HG02884 (cell line): ENCODE measurements around the gene SDF4.
"Not testable (repeated sequence)": the region's sequence is repeated elsewhere in the genome, so short reads cannot be mapped to it uniquely, and the experiment has no call there.

Experiments
- ATAC-seq: cut with Tn5 transposase; IDR thresholded peaks from one replicate; pipeline ENCODE4 v1.9.1; 2021; ENCODE audit warnings: mild to moderate bottlenecking, moderate library complexity; ENCODE audit not compliant: unreplicated experiment

Gene SDF4

DNA sequence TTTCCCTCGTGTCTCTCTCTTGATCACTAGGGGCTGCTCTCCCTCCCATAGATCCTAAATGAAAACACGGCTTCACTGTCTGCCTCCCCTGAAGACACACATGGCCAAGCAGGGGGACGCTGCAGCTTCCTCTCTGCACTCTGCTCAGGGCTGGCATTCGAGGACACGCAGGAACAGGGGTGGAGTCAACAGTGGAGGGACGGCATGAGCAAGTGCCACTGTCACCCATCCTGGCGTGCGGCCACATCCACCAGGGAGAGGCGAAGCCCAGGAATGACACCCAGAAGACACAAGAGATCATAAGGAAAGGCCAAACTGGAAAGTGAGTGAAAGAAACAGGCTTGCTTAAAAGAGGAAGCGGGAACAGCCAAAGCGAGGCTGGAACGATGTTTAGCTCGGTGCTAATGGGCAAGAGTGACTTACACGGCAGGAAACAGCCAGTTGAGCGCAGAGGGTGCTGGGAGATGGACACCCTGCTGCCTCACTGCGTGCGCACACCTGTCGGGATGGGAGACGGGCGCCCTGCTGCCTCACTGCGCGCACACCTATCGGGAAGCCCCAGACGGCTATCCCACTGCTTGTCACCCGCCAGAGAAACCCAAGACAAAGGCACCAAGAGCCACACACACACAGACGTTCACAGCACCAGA is 28.3 kb upstream of the SDF4 start:
- no peak for ATAC-seq

DNA sequence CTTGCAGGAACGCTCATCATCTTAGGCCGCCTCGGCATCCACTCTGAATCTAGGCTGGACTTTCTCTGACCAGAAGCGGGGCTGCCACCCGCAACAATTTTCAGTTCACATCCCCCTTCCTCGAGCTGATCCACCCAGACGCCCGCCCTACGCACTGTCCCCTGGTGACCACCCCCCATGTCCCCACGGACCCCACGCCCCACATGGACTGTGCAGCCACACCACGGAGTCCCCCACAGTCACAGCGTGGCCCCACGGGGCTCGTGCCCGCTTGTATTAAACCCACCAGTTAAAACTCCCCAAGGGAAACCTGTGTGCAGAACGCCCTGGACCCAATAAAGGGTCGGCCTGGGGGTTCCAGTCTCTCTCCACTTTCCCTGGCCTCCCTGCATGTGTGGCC is 27.7 kb upstream of the SDF4 start:
- ATAC-seq, result no peak

- no peak for ATAC-seq
Observed at GRCh38 chr1:1259119-1259488, 27.3 kb upstream of the SDF4 start.

DNA sequence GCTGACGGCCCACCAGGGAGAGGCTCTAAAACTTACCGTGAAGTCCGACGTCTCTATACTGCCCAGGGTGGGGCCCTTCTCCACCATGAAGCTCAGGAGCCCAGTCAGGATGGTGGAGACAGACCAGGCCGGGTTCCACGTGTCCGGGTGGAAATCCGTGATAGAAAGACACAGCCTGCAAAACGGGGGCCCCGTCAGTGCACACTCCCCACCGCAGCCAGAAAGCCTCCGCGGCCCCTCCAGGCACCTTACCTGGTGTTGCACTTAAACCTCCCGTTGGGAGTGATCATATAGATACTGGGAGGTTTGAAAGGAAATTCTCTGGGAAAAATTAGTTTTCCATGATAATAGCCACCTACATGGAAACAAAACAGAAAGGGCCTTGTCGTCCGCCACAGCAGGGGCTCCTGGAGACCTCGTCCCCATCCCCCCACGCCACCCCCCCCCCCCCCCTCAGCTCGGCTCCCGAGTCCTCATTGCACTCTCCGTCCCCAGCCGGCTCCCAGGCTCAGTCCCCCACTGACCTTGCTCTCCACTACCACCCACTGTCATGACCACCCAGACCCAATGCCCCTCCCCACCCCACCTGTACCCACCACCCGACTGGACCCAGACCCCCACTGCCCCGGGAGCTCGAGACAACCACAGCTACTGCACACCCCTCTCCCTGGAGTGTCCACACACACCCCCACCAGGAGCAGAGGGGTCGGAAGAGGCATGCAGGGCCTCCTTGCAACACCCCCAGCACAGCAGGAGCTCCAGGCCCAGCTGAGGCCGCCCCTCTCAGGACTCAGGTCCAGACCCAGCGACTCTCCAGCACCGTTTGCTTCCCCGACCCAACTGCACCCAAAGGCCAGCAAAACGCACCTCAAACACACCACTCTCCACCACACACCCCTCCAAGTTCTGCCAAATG is 25.4 kb upstream of the SDF4 start:
- ATAC-seq, result no peak

GRCh38 chr1:1255611-1256010 is 23.8 kb upstream of the SDF4 start:
- no peak for ATAC-seq

- ATAC-seq, result no peak
Observed at GRCh38 chr1:1255078-1255477, 23.3 kb upstream of the SDF4 start.

- ATAC-seq, result no peak
Observed at GRCh38 chr1:1254667-1254998, 22.8 kb upstream of the SDF4 start.

DNA sequence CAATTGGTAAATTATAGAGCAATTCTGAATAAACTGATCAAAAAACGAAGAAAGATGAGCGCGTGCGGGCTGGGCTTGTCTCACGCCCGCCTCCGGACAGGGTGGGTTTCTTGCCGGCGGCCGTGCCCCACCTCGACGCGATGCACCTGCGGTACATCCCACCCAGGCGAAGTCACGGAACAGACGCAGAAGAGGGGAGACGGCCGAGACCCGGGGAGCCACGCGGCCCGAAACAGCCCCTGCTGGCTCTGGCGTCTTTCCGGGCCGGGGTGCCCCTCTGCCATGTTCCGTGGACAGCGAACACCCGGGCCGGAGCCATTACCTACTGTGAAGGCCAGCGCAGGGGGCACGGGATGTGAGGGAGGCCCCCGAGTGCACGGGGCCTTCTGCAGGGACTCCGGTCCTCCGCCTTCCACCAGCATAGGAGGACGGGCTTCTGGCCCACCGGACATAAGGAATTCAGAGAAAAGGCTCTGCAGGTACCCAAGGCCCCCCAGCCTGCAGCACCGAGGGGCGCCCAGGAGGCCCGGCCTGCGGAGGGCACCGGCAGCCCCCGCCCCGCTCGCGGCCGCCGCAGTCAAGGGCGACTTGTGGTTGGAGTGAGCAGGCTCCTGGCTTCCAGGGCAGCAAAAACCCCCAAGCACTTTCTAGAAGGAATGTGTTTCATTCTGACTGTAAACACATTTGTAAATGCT is 22.3 kb upstream of the SDF4 start:
- no peak for ATAC-seq

- no peak for ATAC-seq
Observed at GRCh38 chr1:1253314-1253713, 21.5 kb upstream of the SDF4 start.

DNA sequence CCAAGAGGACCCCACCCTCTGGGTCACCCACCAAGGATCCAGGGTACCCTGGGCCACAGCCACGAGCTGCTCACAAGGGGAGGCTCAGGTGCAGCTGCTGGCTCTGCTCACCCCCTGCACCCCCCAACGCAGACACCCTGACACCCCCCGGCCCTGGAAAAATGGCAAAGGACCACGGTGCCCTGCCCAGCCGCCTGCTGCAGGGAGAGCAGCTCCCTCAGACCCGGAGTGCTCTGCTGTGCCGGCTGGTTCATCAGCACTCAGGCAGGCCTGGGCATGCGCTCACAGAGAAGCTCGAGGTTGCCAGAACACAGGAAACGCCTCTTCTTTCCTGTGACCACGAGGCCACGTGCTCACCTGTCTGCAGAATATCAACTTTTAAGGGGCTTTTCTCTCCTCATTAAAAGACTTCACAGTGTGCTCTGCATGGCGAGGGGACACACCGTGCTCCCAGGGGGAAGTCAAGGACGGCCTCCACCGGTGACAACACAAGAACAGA is 19.0 kb upstream of the SDF4 start:
- ATAC-seq, result no peak

DNA sequence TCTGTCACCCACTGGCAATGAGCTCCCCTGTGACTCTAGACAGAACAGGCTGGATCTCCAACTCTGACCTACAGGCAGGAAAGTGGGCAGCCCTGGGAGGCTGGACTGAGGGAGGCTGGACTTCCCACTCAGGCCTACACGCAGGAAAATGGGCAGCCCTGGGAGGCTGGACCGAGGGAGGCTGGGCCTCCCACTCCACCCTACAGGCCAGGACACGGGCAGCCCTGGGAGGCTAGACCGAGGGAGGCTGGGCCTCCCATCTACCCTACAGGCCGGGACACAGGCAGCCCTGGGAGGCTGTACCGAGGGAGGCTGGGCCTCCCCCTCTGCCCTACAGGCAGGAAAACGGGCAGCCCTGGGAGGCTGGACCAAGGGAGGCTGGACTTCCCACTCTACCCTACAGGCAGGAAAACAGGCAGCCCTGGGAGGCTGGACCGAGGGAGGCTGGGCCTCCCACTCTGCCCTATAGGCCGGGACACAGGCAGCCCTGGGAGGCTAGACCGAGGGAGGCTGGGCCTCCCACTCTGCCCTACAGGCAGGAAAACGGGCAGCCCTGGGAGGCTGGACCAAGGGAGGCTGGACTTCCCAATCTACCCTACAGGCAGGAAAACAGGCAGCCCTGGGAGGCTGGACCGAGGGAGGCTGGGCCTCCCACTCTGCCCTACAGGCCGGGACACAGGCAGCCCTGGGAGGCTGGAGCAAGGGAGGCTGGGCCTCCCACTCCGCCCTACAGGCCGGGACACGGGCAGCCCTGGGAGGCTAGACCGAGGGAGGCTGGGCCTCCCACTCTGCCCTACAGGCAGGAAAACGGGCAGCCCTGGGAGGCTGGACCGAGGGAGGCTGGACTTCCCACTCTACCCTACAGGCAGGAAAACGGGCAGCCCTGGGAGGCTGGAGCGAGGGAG is 16.5 kb upstream of the SDF4 start:
- not testable (repeated sequence) for ATAC-seq

DNA sequence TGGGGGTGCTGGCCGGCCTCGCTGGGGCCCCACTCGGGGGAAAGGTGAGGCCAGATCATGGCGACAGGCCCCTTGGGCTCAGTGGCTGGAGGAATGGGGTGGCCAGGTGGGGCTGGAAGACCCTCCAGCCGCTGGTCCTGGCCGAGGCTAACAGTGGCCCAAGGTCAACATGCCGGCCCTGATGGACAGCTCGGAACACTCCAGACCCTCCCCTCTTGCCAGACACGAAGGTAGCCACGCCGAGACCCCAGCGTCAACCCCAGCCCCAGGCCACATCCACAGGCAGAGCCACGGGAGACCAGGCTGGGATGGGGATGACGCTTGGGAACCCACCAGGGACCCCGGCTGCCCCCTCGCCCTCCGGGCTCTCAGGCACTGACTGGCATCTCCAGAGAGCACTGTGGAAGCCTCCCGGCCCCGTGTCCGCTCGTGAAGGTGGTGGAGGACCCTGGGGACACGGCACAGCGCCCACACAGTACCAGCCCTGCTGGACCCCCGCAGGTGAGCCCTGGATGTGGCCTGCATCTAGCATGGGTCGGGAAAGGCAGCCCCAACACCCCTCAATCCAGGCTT is 15.6 kb upstream of the SDF4 start:
- no peak for ATAC-seq

DNA sequence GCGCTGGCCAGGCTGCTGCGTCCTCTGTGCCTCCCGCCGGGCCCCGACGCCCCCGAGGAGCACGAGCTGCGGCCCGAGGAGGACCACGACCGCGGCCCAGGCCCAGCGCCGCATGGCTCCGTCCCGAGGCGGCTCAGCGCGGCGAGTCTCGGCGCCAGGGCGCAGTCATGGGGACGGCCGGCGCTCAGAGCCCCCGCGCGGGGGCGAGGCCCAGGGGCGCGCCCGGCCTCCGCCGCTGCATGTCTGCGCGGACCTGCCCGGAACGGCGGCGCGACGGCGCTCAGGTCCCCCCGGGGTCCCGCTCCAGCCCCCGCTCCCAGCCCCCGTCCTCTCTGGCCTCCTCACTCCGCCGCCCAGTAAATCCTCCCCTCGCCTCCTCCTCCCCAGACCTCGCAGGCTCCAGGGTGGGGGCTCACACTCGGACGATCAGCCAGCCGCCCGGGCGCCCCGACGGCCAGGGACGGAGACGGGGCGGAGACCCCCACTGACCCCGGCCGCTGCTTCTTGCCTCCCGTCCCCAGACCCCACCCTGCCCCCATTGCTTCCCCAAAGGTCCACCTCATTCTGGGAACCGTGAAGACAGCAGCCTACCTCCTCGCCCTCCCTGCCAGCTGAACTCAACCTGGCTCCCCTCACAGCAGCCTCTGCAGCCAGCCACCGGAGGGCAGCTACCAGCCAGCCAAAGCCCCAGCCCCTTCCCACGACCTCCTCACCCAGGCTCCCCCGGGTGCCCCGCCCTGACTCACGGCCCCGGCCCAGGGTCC is 15.0 kb upstream of the SDF4 start, which contains the start of gene C1QTNF12:
Gene C1QTNF12 (minus strand): TSS at position 146 of the 764 bp plus-strand sequence. CDS start 32 bp downstream, at position 114.
- ATAC-seq, result no peak

DNA sequence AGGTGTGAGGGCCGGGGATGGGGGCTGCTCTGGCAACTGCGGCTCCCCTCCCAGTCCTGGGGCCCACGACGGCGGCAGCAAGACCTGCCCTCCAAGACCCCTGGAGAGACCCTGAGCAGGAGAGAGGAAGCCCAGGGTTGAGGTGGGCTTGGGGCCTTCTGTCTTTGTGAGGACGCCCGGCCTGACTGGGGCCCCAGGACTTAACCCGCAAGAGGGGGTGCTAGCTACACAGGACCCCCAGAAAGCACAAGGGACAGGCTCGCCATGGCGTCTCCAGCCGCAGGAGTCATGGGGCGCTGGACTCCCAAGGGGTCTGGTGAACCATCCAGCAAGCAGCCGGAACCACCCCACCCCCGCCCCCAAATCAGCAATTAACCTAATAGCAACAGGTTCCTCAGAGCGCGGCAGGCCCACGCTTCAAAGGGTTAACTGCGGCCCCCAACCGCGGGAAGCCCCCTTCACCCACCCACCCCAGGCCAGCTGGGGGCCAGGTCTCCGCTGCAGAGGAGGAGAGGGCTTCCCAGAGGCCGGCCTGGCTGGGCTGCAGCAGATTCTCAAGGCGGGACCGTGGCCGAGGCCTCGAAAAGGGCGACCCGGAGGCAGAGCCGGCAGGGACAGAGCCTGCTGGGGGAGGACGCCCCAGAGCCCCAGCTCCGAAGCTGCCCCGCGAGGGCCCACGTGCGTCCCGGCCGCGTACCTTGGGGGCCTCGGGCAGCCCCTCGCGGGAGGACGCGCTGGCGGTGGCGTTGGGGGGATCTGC is 14.2 kb upstream of the SDF4 start:
- no peak for ATAC-seq

GRCh38 chr1:1245178-1245816 is 13.5 kb upstream of the SDF4 start:
- ATAC-seq, result no peak

DNA sequence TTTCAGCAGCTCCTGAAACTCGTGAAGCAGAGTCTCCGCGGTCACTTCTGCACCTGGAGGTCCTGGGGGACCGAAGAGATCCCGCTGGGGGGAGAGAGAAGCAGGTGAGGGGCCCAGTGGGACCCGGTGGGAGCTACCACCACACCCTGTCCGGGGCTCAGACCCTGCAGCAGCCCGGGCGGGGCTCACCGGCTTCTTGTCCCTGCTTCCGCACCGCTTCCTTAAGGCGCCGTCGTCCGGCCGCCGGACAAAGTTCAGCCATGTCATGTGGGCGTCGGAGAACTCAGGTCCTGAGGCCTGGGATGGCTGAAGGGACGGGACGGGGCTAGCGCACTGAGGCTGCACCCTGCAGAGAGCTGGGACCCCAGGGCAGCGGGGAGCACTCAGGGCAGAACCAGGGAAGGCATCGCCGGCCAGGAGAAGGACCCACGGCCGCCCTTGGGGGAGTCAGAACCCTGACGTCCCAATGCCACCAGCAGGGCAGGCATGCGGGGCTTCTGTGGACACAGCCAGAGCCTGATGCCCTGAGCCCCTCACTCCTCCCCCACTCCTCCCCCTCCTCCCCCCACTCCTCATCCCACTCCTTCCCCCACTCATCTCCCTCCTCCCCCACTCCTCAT is 12.5 kb upstream of the SDF4 start:
- no peak for ATAC-seq

- no peak for ATAC-seq
Observed at GRCh38 chr1:1243807-1244191, 12.0 kb upstream of the SDF4 start.

DNA sequence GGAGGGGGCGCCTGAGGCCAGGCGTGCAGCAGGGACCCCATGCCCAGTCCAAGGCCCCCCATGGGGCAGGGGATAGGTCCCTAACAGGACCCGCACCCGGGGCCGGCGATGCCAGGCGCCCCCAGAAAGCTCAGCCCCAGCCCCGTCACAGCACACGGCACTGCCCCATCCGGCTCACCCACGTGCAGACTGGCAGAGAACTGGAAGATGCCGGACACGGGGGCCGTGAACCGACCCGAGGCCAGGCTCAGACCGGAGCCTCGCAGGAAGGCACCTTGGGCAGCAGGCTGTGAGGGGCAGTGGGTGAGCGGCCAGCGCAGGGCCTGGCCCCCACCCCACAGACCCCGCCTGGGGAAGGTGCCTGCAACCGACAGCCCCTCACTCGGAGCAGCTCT is 11.5 kb upstream of the SDF4 start:
- ATAC-seq, result no peak
